Parathyroid adenoma (tissue), 2 donors: ENCODE measurements around the gene CGB5.
A peak's percentile ranks its signal among the peaks of the same experiment; 100 is the strongest.

Experiments used
- H2AFZ ChIP-seq: fragments of 300-600 bp; sonication (generic); one replicate; pipeline ENCODE4 v1.7.0; 2017; ENCODE audit warnings: antibody characterized with exemption, mild to moderate bottlenecking
- H3K27ac ChIP-seq: fragments of 300-600 bp; sonication (generic); one replicate; pipeline ENCODE4 v1.7.0; 2017
- H3K27me3 ChIP-seq: fragments of 300-600 bp; sonication (generic); one replicate; pipeline ENCODE4 v1.7.0; 2017; ENCODE audit warnings: low read length; ENCODE audit not compliant: control insufficient read depth, insufficient read depth
- H3K36me3 ChIP-seq: fragments of 300-600 bp; sonication (generic); one replicate; pipeline ENCODE4 v1.7.0; 2017; ENCODE audit warnings: low read length; ENCODE audit not compliant: control insufficient read depth, insufficient read depth
- H3K4me1 ChIP-seq: fragments of 300-600 bp; sonication (generic); one replicate; pipeline ENCODE4 v1.7.0; 2017; ENCODE audit warnings: control low read depth
- H3K4me2 ChIP-seq: fragments of 300-600 bp; sonication (generic); one replicate; pipeline ENCODE4 v1.7.0; 2017; ENCODE audit warnings: low read length
- H3K4me3 ChIP-seq: fragments of 300-600 bp; sonication (generic); one replicate; pipeline ENCODE4 v1.7.0; 2017; ENCODE audit warnings: low read depth, low read length
- H3K79me2 ChIP-seq: fragments of 300-600 bp; sonication (generic); one replicate; pipeline ENCODE4 v1.7.0; 2017; ENCODE audit warnings: control low read depth
- H3K9ac ChIP-seq: fragments of 300-600 bp; sonication (generic); one replicate; pipeline ENCODE4 v1.7.0; 2017; ENCODE audit warnings: mild to moderate bottlenecking
- H3K9me3 ChIP-seq: fragments of 300-600 bp; sonication (generic); one replicate; pipeline ENCODE4 v1.7.0; 2017; ENCODE audit warnings: low read length; ENCODE audit not compliant: control insufficient read depth
- TF ChIP-seq, protein P1 (sequence below): fragments of 300-600 bp; sonication (generic); IDR thresholded peaks from one replicate; pipeline ENCODE4 v1.7.0; 2017; ENCODE audit warnings: antibody characterized with exemption, mild to moderate bottlenecking
- donor health status: primary hyperparathyroidism.

CGB5 gene

GRCh38 chr19:49085868-49086232, 42.2 kb downstream of the CGB5 start:
- Histone ChIP-seq H3K9me3 (no peaks in the 10 kb centered on the region), H3K27ac (peak overlapping the region; percentile 88), H3K4me2 (peak overlapping the region; percentile 90), H3K36me3 (no peaks in the 10 kb centered on the region), H2AFZ (peak overlapping the region; percentile 100), H3K27me3 (no peaks in the 10 kb centered on the region), H3K9ac (peak overlapping the region; percentile 49), H3K4me3 (peak overlapping the region; percentile 81), H3K79me2 (peaks cover 43% of the 10 kb centered on the region), H3K4me1 (peaks cover 11% of the 10 kb centered on the region)
- TF ChIP-seq, protein P1, sequence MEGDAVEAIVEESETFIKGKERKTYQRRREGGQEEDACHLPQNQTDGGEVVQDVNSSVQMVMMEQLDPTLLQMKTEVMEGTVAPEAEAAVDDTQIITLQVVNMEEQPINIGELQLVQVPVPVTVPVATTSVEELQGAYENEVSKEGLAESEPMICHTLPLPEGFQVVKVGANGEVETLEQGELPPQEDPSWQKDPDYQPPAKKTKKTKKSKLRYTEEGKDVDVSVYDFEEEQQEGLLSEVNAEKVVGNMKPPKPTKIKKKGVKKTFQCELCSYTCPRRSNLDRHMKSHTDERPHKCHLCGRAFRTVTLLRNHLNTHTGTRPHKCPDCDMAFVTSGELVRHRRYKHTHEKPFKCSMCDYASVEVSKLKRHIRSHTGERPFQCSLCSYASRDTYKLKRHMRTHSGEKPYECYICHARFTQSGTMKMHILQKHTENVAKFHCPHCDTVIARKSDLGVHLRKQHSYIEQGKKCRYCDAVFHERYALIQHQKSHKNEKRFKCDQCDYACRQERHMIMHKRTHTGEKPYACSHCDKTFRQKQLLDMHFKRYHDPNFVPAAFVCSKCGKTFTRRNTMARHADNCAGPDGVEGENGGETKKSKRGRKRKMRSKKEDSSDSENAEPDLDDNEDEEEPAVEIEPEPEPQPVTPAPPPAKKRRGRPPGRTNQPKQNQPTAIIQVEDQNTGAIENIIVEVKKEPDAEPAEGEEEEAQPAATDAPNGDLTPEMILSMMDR, result no peak

DNA sequence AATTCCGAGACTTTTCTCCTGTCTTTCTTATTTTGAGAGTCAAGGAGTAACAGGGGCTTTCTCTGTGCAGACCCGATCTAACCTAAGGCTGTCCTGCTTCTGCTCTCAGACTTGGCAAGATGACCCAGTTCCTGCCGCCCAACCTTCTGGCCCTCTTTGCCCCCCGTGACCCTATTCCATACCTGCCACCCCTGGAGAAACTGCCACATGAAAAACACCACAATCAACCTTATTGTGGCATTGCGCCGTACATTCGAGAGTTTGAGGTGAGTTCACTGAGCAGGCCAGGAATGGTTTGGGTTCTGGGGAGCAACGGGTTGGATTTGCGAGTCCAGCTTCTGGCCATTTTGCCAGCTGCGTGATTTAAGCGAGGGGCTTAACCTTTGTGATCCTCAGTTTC, 42.6 kb downstream of the CGB5 start:
- peak overlapping the region; percentile 81 for H3K4me3 ChIP-seq
- H3K4me2 ChIP-seq, result peak overlapping the region; percentile 90
- peak overlapping the region; percentile 49 for H3K9ac ChIP-seq
- H3K9me3 ChIP-seq, result no peaks in the 10 kb centered on the region
- H3K27me3 ChIP-seq, result no peaks in the 10 kb centered on the region
- H3K4me1 ChIP-seq, result peaks cover 11% of the 10 kb centered on the region
- no peaks in the 10 kb centered on the region for H3K36me3 ChIP-seq
- TF ChIP-seq, protein P1, result no peak
- H3K79me2 ChIP-seq, result peaks cover 44% of the 10 kb centered on the region
- H2AFZ ChIP-seq, result no peak overlapping the region
- no peak overlapping the region for H3K27ac ChIP-seq

DNA sequence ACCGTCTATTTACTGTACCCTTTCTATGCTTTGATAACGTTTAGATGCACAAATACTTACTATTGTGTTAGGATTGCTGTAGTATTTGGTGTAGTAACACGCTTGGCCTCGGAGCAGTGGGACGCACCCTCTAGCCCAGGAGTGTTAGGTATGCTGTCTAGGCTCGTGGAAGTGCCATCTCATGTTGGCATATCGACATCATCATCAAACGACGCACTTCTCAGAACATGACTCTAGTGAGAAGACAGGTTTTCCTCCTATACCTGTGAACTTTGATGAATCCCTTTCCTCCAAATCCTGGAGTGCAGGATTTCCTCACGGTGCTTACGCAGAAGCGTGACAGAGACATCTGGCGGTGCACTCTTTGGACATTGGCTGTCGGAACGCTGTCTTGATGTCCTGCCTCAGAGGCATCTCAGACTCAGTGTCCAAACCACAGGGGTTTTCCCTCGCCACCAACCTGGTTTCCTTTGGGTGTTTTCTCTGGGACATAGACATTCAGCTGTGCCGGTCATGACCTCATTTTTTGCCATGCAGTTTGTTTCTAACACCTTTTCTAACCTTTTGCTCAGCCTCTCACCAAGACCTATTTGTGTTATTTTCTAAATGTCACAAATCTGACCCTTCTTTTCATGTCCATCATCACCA, 47.9 kb downstream of the CGB5 start:
- Histone ChIP-seq H3K36me3 (no peaks in the 10 kb centered on the region), H2AFZ (no peak overlapping the region), H3K4me3 (no peak overlapping the region), H3K27ac (no peak overlapping the region), H3K79me2 (peaks cover 46% of the 10 kb centered on the region), H3K4me1 (peaks cover 6% of the 10 kb centered on the region), H3K27me3 (no peaks in the 10 kb centered on the region), H3K9me3 (no peaks in the 10 kb centered on the region), H3K9ac (no peak overlapping the region), H3K4me2 (no peak overlapping the region)
- TF ChIP-seq, protein P1, result no peak

DNA sequence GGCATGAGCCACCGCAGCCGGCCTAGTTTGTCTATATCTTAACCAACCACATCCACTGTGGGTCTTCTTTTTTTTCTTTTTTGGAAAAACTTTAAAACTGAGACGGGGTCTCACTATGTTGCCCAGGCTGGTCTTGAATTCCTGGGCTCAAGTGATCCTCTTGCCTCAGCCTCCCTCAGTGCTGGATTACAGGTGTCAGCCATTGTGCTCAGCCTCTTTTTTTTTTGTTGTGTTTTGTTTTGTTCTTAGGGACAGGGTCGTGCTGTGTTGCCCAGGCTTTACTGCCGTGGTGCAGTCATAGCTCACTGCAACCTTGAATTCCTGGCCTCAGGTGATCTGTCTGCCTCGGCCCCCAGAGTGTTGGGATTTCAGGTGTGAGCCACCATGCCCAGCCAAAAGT, 49.0 kb downstream of the CGB5 start:
- no peaks in the 10 kb centered on the region for H3K36me3 ChIP-seq
- no peak overlapping the region for H3K4me2 ChIP-seq
- no peak overlapping the region for H3K27ac ChIP-seq
- H3K79me2 ChIP-seq, result peaks cover 34% of the 10 kb centered on the region
- peaks cover under 1% of the 10 kb centered on the region for H3K4me1 ChIP-seq
- H3K27me3 ChIP-seq, result no peaks in the 10 kb centered on the region
- H3K4me3 ChIP-seq, result no peak overlapping the region
- H3K9me3 ChIP-seq, result no peaks in the 10 kb centered on the region
- H2AFZ ChIP-seq, result no peak overlapping the region
- TF ChIP-seq, protein P1, result no peak
- H3K9ac ChIP-seq, result no peak overlapping the region
